Neural crest cell (in vitro differentiated cells): ENCODE results near the gene RPS6KA3. TPM values are rescaled to one million over a fixed set of nuclear protein-coding genes. Genes with fewer than 3 reads are reported as not detected.

Experiments used
- DNase-seq: peaks from one replicate; pipeline ENCODE4 v3.0.0; 2021; ENCODE audit warnings: low read depth, mixed read lengths, low spot score
- H3K27ac Mint-ChIP-seq: one replicate; pipeline ENCODE4 v1.8.0; 2021; ENCODE audit warnings: mild to moderate bottlenecking, mixed read lengths; ENCODE audit not compliant: unreplicated experiment
- H3K27me3 Mint-ChIP-seq: 2 replicates; pipeline ENCODE4 v1.8.0; 2021; ENCODE audit warnings: low read depth, mild to moderate bottlenecking, mixed read lengths
- H3K36me3 Mint-ChIP-seq: 2 replicates; pipeline ENCODE4 v1.8.0; 2021; ENCODE audit warnings: low read depth, mild to moderate bottlenecking, mixed read lengths
- H3K4me1 Mint-ChIP-seq: 2 replicates; pipeline ENCODE4 v1.8.0; 2021; ENCODE audit warnings: mixed read lengths
- H3K4me3 Mint-ChIP-seq: one replicate; pipeline ENCODE4 v1.8.0; 2021; ENCODE audit warnings: mild to moderate bottlenecking, mixed read lengths
- H3K9me3 Mint-ChIP-seq: 2 replicates; pipeline ENCODE4 v1.8.0; 2021; ENCODE audit warnings: mixed read lengths
- total RNA-seq: library from RNA; stranded (reverse); gene quantifications from 2 replicates; pipeline ENCODE4 v1.2.1, GENCODE V29; 2021
- TF ChIP-seq, protein P1 (sequence below): fragments of 200-600 bp; sonication (generic); conservative IDR thresholded peaks from 2 replicates; pipeline ENCODE4 v1.5.0; 2021; ENCODE audit warnings: antibody characterized with exemption, mild to moderate bottlenecking

The RPS6KA3 gene
- total RNA-seq, 1 donor from 2014 or later, result 26.0 TPM

DNA sequence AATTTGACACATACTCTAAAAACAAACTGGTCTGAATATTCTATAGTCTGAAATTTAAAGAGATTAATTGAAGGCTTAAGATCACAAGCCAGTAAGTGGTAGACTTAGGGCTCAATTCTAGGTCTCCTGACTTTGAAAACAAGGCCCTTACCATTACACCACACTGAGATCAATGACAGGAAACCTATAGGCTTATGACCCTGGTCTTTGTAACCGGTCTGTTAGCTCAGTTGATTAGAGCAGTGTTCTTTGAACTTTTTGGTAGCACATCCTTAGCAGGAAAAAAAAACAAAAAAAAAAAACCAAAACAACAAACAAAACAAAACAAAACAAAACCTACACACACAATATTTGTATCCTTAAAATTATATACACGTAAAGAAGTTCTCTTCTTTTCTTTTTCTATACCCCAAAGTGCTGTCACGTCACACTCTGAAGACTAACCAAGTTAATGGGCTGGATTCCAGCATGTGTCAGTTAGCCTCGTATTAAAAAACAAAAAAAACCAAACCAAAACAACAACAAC lies 55.4 kb downstream of the RPS6KA3 start:
- no peak overlapping the region for H3K27ac Mint-ChIP-seq
- DNase-seq, result no peak
- TF ChIP-seq, protein P1, sequence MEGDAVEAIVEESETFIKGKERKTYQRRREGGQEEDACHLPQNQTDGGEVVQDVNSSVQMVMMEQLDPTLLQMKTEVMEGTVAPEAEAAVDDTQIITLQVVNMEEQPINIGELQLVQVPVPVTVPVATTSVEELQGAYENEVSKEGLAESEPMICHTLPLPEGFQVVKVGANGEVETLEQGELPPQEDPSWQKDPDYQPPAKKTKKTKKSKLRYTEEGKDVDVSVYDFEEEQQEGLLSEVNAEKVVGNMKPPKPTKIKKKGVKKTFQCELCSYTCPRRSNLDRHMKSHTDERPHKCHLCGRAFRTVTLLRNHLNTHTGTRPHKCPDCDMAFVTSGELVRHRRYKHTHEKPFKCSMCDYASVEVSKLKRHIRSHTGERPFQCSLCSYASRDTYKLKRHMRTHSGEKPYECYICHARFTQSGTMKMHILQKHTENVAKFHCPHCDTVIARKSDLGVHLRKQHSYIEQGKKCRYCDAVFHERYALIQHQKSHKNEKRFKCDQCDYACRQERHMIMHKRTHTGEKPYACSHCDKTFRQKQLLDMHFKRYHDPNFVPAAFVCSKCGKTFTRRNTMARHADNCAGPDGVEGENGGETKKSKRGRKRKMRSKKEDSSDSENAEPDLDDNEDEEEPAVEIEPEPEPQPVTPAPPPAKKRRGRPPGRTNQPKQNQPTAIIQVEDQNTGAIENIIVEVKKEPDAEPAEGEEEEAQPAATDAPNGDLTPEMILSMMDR, result no peak

DNA sequence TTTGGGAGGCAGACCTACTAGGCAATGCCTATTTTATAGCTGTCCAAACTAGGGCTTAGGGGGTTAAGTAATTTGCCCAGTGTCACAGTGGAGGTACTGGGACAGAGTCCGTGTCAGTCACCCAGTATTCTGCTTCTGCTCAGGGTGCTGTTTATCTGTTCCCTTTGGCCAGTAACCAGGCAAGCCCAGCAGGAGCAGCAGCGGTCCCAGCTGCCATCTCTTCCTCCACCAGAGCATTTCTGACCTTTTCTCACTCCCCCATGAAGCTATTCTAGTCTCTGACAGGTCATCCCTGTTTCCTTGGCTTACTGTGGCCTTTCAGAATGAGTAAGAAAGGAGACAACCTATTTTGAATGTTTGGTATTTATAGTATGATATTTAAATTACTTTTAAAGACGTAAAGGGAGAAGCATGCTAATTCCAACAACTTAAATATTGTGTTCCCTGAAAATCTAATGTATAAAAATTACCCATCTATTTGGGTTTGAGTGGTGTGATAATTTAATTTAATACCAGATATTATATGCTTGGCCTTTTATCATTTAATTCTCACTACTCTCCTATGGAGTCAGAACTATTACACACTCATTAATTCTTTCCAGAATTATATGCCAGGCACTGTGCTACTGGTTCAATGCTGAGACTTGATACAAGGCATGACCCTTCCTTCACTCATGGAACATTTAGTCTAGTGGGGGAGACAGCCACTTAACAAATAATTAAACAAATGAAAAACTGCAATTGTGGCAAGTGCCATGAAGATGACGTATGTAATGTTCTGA lies 60.6 kb downstream of the RPS6KA3 start:
- H3K27ac Mint-ChIP-seq, result no peak overlapping the region
- peaks cover 15% of the 10 kb centered on the region for H3K36me3 Mint-ChIP-seq
- no peaks in the 10 kb centered on the region for H3K27me3 Mint-ChIP-seq
- no peak overlapping the region for H3K4me3 Mint-ChIP-seq
- no peaks in the 10 kb centered on the region for H3K4me1 Mint-ChIP-seq
- DNase-seq, result no peak
- TF ChIP-seq, protein P1, result no peak
- H3K9me3 Mint-ChIP-seq, result peaks cover 2% of the 10 kb centered on the region

More for the DNA sequence above, 55.4 kb downstream of the RPS6KA3 start:
- H3K36me3 Mint-ChIP-seq, result peaks cover 10% of the 10 kb centered on the region
- no peaks in the 10 kb centered on the region for H3K4me1 Mint-ChIP-seq
- no peaks in the 10 kb centered on the region for H3K27me3 Mint-ChIP-seq
- H3K4me3 Mint-ChIP-seq, result no peak overlapping the region
- H3K9me3 Mint-ChIP-seq, result no peaks in the 10 kb centered on the region

DNA sequence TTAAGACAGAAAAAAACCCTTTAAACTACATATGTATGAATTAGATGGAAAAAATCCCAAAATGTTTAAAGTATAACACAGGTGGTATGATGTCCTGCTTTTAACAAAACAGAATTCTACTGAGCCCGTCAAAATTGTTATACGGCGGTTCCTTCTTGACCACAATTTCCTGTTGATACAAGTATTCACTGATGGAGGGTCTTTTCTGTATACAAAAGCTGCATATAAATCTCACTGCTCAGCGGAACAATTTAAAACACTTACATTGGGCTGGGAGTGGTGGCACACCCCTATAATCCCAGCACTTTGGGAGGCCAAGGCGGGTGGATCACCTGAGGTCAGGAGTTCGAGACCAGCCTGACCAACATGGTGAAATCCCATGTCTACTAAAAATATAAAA lies 62.4 kb downstream of the RPS6KA3 start:
- H3K9me3 Mint-ChIP-seq, result peaks cover 2% of the 10 kb centered on the region
- H3K4me3 Mint-ChIP-seq, result no peak overlapping the region
- H3K36me3 Mint-ChIP-seq, result peaks cover 22% of the 10 kb centered on the region

DNA sequence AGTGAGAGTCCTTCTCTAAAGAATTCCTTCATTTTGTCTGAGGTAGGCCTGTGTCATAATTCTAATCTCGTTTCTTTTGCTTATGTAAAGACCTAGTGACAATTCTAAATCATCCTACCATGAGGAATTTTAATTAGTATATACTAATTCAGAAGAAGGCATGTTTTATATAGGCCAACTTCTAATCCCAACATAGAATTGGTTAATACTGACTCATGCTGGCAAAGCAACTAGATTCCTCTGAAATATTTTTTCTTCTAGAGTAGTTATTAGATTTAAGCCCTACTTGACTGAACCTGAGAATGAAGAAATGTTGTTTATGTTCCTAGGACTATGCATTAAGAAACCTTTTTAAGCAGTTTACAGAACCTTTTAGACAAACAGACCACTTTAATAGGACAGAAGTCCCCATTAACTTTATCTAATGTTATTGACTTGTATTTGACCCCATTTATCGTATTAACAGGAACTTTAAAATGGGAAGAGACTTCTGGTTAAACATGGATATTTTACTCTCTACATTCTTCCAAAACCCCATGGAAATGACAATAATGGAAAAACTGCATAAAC lies 69.0 kb downstream of the RPS6KA3 start:
- H3K4me3 Mint-ChIP-seq, result no peak overlapping the region
- H3K27ac Mint-ChIP-seq, result no peak overlapping the region
- no peaks in the 10 kb centered on the region for H3K27me3 Mint-ChIP-seq
- peaks cover 9% of the 10 kb centered on the region for H3K9me3 Mint-ChIP-seq
- no peaks in the 10 kb centered on the region for H3K4me1 Mint-ChIP-seq
- H3K36me3 Mint-ChIP-seq, result peaks cover 25% of the 10 kb centered on the region
- TF ChIP-seq, protein P1, result no peak
- no peak for DNase-seq

More for the DNA sequence above, 62.4 kb downstream of the RPS6KA3 start:
- Mint-ChIP-seq H3K4me1 (no peaks in the 10 kb centered on the region), H3K27ac (no peak overlapping the region), H3K27me3 (no peaks in the 10 kb centered on the region)
- TF ChIP-seq, protein P1, result no peak
- no peak for DNase-seq

DNA sequence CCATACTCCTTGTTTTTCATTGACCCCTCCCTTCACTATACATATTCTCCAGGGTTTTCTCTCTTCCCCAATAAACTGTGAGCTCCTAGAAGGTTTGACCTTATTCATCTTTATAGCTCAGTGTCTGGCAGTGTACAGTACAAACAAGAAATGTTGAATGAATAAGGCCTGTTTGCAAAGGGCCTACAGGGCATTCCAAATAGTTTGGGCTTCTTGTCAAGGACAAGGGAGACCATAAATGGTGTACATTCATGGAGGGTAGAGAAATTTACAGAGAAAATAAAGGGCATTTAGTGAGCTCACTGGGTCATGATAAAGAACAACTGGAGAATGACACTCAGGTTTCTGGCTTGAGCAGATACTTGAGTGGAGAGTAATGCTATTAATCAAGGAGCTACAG lies 77.5 kb downstream of the RPS6KA3 start:
- Mint-ChIP-seq H3K4me3 (no peak overlapping the region), H3K27ac (no peak overlapping the region), H3K36me3 (peaks cover 21% of the 10 kb centered on the region), H3K9me3 (peaks cover 3% of the 10 kb centered on the region), H3K4me1 (peaks cover 7% of the 10 kb centered on the region), H3K27me3 (no peaks in the 10 kb centered on the region)
- TF ChIP-seq, protein P1, result no peak
- DNase-seq, result no peak
